HCT116 (cell line): ENCODE data around the gene PRKX.

Experiments used
- CTCF ChIP-seq, 3 experiments: fragments of 200-600 bp in 1 of 3; sonication (generic) in 1 of 3; IDR thresholded peaks in 2 of 3; conservative IDR thresholded peaks in 1 of 3; 2 replicates each; pipeline ENCODE4 v1.5.1; 2012 to 2017; ENCODE audit warnings: low read depth in 2 of 3, low read length in 2 of 3, antibody characterized with exemption in 1 of 3, borderline replicate concordance in 1 of 3, control low read depth in 1 of 3, mild to moderate bottlenecking in 1 of 3, mixed read lengths in 1 of 3, mixed run types in 1 of 3, moderate library complexity in 1 of 3; ENCODE audit not compliant: insufficient read depth in 1 of 3
- EZH2 ChIP-seq: fragments of 200-600 bp; sonication (generic); IDR thresholded peaks from 2 replicates; pipeline ENCODE4 v1.6.1; 2017; ENCODE audit warnings: antibody characterized with exemption, mixed run types
- POLR2A ChIP-seq: IDR thresholded peaks from 2 replicates; pipeline ENCODE4 v1.7.0; 2011; ENCODE audit warnings: borderline replicate concordance; ENCODE audit not compliant: insufficient read depth, insufficient read length; ENCODE audit errors: extremely low read depth
- REST ChIP-seq: IDR thresholded peaks from 2 replicates; pipeline ENCODE4 v1.6.1; 2012; ENCODE audit warnings: low read depth
- TF ChIP-seq, protein P1 (sequence below): IDR thresholded peaks from 2 replicates; pipeline ENCODE4 v1.6.1; 2011; ENCODE audit warnings: mild to moderate bottlenecking, low read length, moderate library complexity; ENCODE audit not compliant: insufficient replicate concordance; ENCODE audit errors: extremely low read depth
- TF ChIP-seq, protein P2 (sequence below): IDR thresholded peaks from 2 replicates; pipeline ENCODE4 v1.6.1; 2012

DNA sequence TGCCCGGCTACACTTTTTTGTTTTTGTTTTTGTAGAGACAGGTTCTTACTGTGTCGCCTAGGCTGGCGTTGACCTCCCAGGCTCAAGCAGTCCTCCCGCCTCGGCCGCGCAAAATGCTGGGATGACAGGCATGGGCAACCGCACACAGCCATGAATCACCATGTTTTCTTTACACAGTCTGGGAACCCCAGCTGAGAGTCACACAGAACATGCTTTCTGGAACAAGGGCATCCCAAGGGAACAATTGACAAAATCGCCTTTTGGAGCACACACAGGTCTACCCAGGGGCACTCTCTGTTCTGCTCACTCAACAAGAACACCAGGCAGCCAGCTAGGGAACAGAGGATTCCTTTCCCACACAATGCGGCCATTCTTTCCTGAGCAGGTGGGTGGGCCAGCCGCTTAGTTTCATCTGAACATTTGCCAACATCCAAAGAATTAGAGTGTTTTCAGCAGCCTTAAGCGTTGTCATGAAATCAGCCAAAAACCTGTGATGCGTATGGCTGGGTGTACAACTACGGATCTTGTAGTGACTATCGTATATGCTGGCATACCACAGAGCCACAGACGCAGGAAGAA is 15.7 kb downstream of the PRKX start:
- no peak for TF ChIP-seq CTCF (IDR thresholded peaks at IDR 0.05 in 2 of 3, conservative IDR thresholded peaks at IDR 0.05 in 1 of 3; ENCODE audit: borderline replicate concordance in 1 of 3, insufficient read depth in 1 of 3, low read depth in 2 of 3, low read length in 2 of 3)
- TF ChIP-seq, protein P1, sequence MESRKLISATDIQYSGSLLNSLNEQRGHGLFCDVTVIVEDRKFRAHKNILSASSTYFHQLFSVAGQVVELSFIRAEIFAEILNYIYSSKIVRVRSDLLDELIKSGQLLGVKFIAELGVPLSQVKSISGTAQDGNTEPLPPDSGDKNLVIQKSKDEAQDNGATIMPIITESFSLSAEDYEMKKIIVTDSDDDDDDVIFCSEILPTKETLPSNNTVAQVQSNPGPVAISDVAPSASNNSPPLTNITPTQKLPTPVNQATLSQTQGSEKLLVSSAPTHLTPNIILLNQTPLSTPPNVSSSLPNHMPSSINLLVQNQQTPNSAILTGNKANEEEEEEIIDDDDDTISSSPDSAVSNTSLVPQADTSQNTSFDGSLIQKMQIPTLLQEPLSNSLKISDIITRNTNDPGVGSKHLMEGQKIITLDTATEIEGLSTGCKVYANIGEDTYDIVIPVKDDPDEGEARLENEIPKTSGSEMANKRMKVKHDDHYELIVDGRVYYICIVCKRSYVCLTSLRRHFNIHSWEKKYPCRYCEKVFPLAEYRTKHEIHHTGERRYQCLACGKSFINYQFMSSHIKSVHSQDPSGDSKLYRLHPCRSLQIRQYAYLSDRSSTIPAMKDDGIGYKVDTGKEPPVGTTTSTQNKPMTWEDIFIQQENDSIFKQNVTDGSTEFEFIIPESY = no peak
- TF ChIP-seq REST = no peak
- TF ChIP-seq, protein P2, sequence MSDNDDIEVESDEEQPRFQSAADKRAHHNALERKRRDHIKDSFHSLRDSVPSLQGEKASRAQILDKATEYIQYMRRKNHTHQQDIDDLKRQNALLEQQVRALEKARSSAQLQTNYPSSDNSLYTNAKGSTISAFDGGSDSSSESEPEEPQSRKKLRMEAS = no peak
- no peak for TF ChIP-seq EZH2
- TF ChIP-seq POLR2A = no peak
